ENCODE measurements around the gene WDR82. TPM values are rescaled to one million over a fixed set of nuclear protein-coding genes. Genes with fewer than 3 reads are reported as not detected.

WDR82 gene
- total and polyA plus RNA-seq, 10 of the 15 experiments (the other 5 are each of a cell fraction or from before 2014, with no cell fraction given) = 10.1 to 82.4 (median 48.7) TPM

DNA sequence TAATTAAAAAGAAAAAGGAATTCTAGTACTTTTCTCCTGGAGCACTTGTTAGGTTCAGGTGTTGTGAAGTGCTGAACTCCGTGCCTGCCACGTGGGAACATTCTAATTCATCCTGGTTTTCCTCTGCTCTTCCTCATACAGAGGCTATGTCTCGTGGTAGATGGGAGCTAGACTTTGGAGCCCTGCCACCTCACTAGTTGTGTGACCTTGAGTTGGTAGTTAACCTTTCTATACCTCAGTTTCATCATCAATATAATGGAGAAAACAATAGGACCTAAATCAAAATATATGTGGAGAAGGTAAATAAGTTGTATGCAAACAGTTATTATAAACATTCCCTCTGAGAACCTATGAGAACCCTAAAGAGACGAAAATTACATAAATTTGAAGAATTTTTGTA, 69.9 kb downstream of the WDR82 start:
- intact Hi-C loops (cut with micrococcal nuclease; ENCODE audit: unreplicated experiment) = no loop called here
- Histone ChIP-seq H4K20me1 (ENCODE audit: control insufficient read depth, insufficient read depth) (no peaks in the 10 kb centered on the region), H3K9me3 (replicated peaks; ENCODE audit: control insufficient read depth, insufficient read depth, low read length) (no peaks in the 10 kb centered on the region), H3K4me1 (ENCODE audit: control insufficient read depth, insufficient read depth, low read length) (no peaks in the 10 kb centered on the region), H3K27ac (ENCODE audit: control insufficient read depth, insufficient read depth) (no peak overlapping the region), H3K27me3 (replicated peaks in 1 of 2; ENCODE audit: control insufficient read depth in 2 of 2, insufficient read depth in 2 of 2, low read length in 1 of 2) (no peaks in the 10 kb centered on the region), H3K4me3 (no peak overlapping the region), H3K36me3 (ENCODE audit: control insufficient read depth in 2 of 2, insufficient read depth in 2 of 2, low read length in 1 of 2) (peaks cover 21 to 53% of the 10 kb centered on the region in 2 experiments), H2AFZ (ENCODE audit: control insufficient read depth, low read depth, low read length) (no peak overlapping the region), H3K9ac (ENCODE audit: control insufficient read depth, insufficient read depth, low read length) (no peak overlapping the region), H3K4me2 (ENCODE audit: control insufficient read depth, insufficient read depth) (no peak overlapping the region), H3K79me2 (ENCODE audit: control insufficient read depth, insufficient read depth, low read length) (peaks cover under 1% of the 10 kb centered on the region; the same call in 1 of the 2 replicates)
- WGBS (ENCODE audit: insufficient coverage, insufficient replicate concordance, low lambda C conversion rate, missing lambda C conversion rate) = 91% methylated on average over 4 of the region's 4 CpGs
- ChIA-PET RAD21 (ENCODE audit: unreplicated experiment) (interaction anchor here (0.5 kb wide), 1 partner anchor 40 kb away, joined by 3 read pairs; no protein-coding TSS in a partner anchor), SMC1A (ENCODE audit: uncharacterized antibody, unreplicated experiment) (interaction anchor here (1.1 to 1.8 kb wide), 3 partner anchors 12 to 73 kb away, joined by 3 to 7 read pairs (median 5); partner anchors contain the start of gene TLR9), POLR2A (interaction anchor here (0.7 to 1.6 kb wide), 3 partner anchors 9 to 68 kb away, joined by 3 to 5 read pairs (median 3); no protein-coding TSS in a partner anchor), CTCF (interaction anchor here (5.6 kb wide), 1 partner anchor 13 kb away, joined by 44 read pairs; no protein-coding TSS in a partner anchor)
- ATAC-seq (no peak), FAIRE-seq (no peak), DNase-seq (ENCODE audit: low read depth, low spot score) (no peak)
- BruUV-seq (replicated peaks) = no TSS peak
- in situ Hi-C loops (cut with MboI) = no loop called here
- TF ChIP-seq, protein P1, sequence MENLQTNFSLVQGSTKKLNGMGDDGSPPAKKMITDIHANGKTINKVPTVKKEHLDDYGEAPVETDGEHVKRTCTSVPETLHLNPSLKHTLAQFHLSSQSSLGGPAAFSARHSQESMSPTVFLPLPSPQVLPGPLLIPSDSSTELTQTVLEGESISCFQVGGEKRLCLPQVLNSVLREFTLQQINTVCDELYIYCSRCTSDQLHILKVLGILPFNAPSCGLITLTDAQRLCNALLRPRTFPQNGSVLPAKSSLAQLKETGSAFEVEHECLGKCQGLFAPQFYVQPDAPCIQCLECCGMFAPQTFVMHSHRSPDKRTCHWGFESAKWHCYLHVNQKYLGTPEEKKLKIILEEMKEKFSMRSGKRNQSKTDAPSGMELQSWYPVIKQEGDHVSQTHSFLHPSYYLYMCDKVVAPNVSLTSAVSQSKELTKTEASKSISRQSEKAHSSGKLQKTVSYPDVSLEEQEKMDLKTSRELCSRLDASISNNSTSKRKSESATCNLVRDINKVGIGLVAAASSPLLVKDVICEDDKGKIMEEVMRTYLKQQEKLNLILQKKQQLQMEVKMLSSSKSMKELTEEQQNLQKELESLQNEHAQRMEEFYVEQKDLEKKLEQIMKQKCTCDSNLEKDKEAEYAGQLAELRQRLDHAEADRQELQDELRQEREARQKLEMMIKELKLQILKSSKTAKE (IDR thresholded peaks at IDR 0.05; ENCODE audit: low read depth, poor library complexity, severe bottlenecking) = no peak
- TF ChIP-seq POLR2AphosphoS2 (IDR thresholded peaks at IDR 0.05; ENCODE audit: low read depth, low read length) (no peak), FOS (IDR thresholded peaks at IDR 0.05; ENCODE audit: borderline replicate concordance, extremely low read depth, insufficient read length) (no peak), CBX5 (IDR thresholded peaks at IDR 0.05; ENCODE audit: low read depth) (no peak), CBFB (IDR thresholded peaks at IDR 0.05; ENCODE audit: low read depth) (no peak), ZSCAN29 (IDR thresholded peaks at IDR 0.05) (no peak)
- TF ChIP-seq, protein P2, sequence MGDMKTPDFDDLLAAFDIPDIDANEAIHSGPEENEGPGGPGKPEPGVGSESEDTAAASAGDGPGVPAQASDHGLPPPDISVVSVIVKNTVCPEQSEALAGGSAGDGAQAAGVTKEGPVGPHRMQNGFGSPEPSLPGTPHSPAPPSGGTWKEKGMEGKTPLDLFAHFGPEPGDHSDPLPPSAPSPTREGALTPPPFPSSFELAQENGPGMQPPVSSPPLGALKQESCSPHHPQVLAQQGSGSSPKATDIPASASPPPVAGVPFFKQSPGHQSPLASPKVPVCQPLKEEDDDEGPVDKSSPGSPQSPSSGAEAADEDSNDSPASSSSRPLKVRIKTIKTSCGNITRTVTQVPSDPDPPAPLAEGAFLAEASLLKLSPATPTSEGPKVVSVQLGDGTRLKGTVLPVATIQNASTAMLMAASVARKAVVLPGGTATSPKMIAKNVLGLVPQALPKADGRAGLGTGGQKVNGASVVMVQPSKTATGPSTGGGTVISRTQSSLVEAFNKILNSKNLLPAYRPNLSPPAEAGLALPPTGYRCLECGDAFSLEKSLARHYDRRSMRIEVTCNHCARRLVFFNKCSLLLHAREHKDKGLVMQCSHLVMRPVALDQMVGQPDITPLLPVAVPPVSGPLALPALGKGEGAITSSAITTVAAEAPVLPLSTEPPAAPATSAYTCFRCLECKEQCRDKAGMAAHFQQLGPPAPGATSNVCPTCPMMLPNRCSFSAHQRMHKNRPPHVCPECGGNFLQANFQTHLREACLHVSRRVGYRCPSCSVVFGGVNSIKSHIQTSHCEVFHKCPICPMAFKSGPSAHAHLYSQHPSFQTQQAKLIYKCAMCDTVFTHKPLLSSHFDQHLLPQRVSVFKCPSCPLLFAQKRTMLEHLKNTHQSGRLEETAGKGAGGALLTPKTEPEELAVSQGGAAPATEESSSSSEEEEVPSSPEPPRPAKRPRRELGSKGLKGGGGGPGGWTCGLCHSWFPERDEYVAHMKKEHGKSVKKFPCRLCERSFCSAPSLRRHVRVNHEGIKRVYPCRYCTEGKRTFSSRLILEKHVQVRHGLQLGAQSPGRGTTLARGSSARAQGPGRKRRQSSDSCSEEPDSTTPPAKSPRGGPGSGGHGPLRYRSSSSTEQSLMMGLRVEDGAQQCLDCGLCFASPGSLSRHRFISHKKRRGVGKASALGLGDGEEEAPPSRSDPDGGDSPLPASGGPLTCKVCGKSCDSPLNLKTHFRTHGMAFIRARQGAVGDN (IDR thresholded peaks at IDR 0.05) = no peak
- TF ChIP-seq, protein P3, sequence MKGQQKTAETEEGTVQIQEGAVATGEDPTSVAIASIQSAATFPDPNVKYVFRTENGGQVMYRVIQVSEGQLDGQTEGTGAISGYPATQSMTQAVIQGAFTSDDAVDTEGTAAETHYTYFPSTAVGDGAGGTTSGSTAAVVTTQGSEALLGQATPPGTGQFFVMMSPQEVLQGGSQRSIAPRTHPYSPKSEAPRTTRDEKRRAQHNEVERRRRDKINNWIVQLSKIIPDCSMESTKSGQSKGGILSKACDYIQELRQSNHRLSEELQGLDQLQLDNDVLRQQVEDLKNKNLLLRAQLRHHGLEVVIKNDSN (IDR thresholded peaks at IDR 0.05; ENCODE audit: borderline replicate concordance, extremely low read length, insufficient read depth, low read depth, low read length) = no peak
- TF ChIP-seq, protein P4, sequence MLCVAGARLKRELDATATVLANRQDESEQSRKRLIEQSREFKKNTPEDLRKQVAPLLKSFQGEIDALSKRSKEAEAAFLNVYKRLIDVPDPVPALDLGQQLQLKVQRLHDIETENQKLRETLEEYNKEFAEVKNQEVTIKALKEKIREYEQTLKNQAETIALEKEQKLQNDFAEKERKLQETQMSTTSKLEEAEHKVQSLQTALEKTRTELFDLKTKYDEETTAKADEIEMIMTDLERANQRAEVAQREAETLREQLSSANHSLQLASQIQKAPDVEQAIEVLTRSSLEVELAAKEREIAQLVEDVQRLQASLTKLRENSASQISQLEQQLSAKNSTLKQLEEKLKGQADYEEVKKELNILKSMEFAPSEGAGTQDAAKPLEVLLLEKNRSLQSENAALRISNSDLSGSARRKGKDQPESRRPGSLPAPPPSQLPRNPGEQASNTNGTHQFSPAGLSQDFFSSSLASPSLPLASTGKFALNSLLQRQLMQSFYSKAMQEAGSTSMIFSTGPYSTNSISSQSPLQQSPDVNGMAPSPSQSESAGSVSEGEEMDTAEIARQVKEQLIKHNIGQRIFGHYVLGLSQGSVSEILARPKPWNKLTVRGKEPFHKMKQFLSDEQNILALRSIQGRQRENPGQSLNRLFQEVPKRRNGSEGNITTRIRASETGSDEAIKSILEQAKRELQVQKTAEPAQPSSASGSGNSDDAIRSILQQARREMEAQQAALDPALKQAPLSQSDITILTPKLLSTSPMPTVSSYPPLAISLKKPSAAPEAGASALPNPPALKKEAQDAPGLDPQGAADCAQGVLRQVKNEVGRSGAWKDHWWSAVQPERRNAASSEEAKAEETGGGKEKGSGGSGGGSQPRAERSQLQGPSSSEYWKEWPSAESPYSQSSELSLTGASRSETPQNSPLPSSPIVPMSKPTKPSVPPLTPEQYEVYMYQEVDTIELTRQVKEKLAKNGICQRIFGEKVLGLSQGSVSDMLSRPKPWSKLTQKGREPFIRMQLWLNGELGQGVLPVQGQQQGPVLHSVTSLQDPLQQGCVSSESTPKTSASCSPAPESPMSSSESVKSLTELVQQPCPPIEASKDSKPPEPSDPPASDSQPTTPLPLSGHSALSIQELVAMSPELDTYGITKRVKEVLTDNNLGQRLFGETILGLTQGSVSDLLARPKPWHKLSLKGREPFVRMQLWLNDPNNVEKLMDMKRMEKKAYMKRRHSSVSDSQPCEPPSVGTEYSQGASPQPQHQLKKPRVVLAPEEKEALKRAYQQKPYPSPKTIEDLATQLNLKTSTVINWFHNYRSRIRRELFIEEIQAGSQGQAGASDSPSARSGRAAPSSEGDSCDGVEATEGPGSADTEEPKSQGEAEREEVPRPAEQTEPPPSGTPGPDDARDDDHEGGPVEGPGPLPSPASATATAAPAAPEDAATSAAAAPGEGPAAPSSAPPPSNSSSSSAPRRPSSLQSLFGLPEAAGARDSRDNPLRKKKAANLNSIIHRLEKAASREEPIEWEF (IDR thresholded peaks at IDR 0.05; ENCODE audit: insufficient replicate concordance, low read depth, low read length) = no peak
